Fibroblast of mammary gland (primary cell): Measurements from ENCODE around the gene PHACTR1.

Experiments
- DNase-seq: peaks from one replicate; pipeline ENCODE4 v3.0.0-alpha.2; 2010; ENCODE audit warnings: low read depth
- H3K4me3 ChIP-seq: 2 replicates; pipeline ENCODE4 v1.5.1; 2011; ENCODE audit warnings: low read depth, mild to moderate bottlenecking, low read length, moderate library complexity; ENCODE audit not compliant: control insufficient read depth
- CTCF ChIP-seq: conservative IDR thresholded peaks from 2 replicates; pipeline ENCODE4 v1.5.1; 2011; ENCODE audit warnings: low read depth, low read length, inconsistent platforms; ENCODE audit not compliant: control insufficient read depth, insufficient read depth

The PHACTR1 gene

GRCh38 chr6:12716298-12716916 is at the start of gene PHACTR1:
TSS of gene PHACTR1 (plus strand) at chr6:12716767.
- DNase-seq = no peak
- TF ChIP-seq CTCF = no peak
- no peak within 1 kb of the TSS for H3K4me3 ChIP-seq

DNA sequence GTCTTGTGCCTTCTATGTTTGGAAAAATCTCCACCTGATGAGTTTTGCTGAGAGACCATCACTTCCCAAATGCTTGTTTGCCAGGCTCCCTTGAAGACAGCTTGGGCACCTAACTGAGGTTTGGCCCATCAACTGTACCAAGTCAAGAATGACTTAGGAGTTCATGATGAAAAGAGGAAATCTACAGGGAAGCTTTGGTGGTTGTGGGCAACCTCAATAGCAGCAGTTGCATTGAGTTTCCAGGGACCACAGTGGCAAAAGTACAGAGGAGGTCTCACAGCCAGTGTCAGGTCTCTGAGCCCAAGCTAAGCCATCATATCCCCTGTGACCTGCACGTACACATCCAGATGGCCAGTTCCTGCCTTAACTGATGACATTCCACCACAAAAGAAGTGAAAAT is 49.7 kb upstream of the PHACTR1 start:
- no peak overlapping the region for H3K4me3 ChIP-seq
- TF ChIP-seq CTCF = no peak
- DNase-seq = no peak

DNA sequence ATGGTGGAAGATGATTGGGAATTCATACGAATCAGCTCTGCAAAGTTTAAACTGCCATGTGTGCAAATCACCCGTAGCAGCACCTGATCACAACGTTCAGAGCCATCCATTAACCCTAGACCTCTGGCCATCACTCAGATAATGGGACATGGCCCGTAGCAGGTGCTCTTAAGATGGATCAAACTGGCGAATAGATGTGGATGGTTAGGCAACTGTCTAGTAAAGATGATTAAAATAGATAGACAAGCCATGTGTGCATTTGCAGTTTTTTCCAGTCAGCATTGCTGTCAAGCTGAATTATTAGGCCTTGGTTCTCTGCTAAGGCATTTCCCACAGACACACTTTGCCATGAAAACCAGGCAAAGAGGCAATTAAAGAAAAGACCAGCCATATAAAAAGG is 40.6 kb upstream of the PHACTR1 start:
- no peak for DNase-seq
- no peak for TF ChIP-seq CTCF
- no peak overlapping the region for H3K4me3 ChIP-seq

DNA sequence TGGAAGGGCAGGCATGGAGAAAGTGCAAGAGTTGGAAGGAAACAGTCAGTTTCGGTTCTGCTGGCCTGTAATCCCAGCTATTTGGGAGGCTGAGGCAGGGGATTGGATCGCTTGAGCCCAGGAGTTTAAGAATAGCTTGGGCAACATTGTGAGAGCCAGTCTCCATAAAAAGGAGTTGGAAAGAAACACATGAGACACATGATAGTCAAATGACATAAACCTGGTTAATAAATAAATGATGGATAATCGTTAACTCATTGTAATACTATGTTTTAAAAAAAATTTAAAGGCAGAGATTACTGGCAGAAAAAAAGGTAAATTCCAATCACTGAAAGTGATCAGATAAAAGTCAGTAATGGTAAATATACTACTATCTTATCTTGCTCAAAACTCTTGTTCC is 37.2 kb upstream of the PHACTR1 start:
- DNase-seq = no peak
- no peak overlapping the region for H3K4me3 ChIP-seq
- TF ChIP-seq CTCF = no peak

GRCh38 chr6:12693122-12693521 is 23.4 kb upstream of the PHACTR1 start:
- no peak for DNase-seq
- H3K4me3 ChIP-seq = no peak overlapping the region
- no peak for TF ChIP-seq CTCF

- no peak for DNase-seq
- TF ChIP-seq CTCF = no peak
- H3K4me3 ChIP-seq = no peak overlapping the region
Measured at GRCh38 chr6:12698298-12698697, 18.3 kb upstream of the PHACTR1 start.

DNA sequence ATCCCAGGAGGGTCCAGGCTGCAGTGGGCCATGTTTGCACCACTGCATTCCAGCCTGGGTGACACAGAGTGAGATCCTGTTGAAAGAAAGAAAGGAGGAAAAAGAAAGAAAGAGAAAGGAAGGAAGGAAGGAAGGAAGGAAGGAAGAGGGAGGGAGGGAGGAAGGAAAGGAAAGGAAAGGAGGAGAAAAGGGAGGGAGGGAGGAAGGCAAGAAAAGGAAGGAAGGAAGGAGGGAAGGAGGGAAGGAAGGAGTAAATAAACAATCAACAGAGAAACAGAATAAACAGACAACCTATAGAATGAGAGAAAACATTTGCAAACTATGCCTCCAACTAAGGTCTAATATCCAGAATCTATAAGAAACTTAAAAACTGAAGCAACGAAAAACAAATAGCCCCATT is 11.6 kb upstream of the PHACTR1 start:
- no peak overlapping the region for H3K4me3 ChIP-seq
- no peak for TF ChIP-seq CTCF
- no peak for DNase-seq
